ENCODE results near the gene BEAN1. TPM values are rescaled to one million over a fixed set of nuclear protein-coding genes. Genes with fewer than 3 reads are reported as not detected.

BEAN1 gene
- total RNA-seq, 1 experiment from 2014 or later = 0.24 TPM

DNA sequence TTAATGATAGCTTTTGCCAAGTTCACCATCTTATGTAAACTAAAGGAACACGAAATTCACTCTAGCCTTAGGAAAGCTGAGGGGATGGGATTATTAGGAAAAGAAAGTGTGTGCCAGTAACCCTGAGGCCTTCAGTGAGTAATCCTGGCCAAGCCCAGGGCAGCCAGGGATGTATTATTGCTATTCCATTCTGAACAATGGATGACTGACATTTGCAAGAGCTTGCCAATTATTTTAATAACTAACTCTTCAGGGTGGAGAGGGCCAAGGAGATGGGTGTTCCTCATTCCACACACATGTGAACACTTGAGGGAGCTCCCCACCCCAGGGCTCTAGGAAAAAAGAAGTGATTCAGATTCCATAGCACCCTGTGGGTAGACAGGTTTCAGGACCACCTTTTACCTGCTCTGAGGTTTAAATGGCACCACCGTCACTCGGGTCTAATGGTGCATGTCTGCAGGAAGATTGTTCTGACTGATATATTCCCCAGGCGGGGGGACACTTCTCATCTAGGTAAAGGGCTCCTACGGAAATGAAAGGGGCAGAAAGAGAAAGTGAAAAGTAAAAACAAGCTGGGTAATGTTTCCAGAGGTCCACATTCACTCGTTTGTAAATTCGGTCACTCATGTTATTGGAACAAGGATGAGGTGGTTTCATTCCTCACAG lies 81.3 kb downstream of the BEAN1 start:
- DNase-seq = no peak
- Histone ChIP-seq H4K91ac (ENCODE audit: insufficient read length, low read depth, low read length) (no peak overlapping the region), H3K23ac (ENCODE audit: insufficient read length, low read depth, low read length) (no peak overlapping the region), H4K8ac (replicated peaks; ENCODE audit: insufficient read length, low read depth, low read length) (no peak overlapping the region), H2BK15ac (ENCODE audit: low read depth, low read length) (no peak overlapping the region), H3K23me2 (ENCODE audit: insufficient read length, low read depth, low read length, poor library complexity, severe bottlenecking) (no peaks in the 10 kb centered on the region), H2BK5ac (ENCODE audit: insufficient read length, low read length) (no peak overlapping the region), H3K79me1 (ENCODE audit: insufficient read depth, low read depth, low read length, poor library complexity, severe bottlenecking) (no peaks in the 10 kb centered on the region), H2BK120ac (ENCODE audit: low read depth, low read length, poor library complexity, severe bottlenecking) (no peak overlapping the region), H4K20me1 (ENCODE audit: control insufficient read depth, insufficient read depth, insufficient read length) (no peaks in the 10 kb centered on the region), H3K18ac (ENCODE audit: insufficient read length, low read depth, low read length) (no peak overlapping the region), H2BK12ac (ENCODE audit: insufficient read length, low read depth, low read length) (no peak overlapping the region), H3K27ac (ENCODE audit: insufficient read length, low read depth, low read length) (no peak overlapping the region), H3K4me2 (ENCODE audit: insufficient read depth, insufficient read length, low read length) (no peak overlapping the region), H3K9me3 (ENCODE audit: control insufficient read depth, low read depth, low read length) (no peaks in the 10 kb centered on the region), H2AFZ (ENCODE audit: low read length) (no peak overlapping the region), H3T11ph (ENCODE audit: low read length) (no peak overlapping the region), H2AK5ac (ENCODE audit: insufficient read length, low read length) (no peak overlapping the region), H3K56ac (ENCODE audit: insufficient read length, low read depth, low read length) (no peak overlapping the region), H3K27me3 (ENCODE audit: insufficient read depth, low read length) (no peaks in the 10 kb centered on the region), H4K5ac (ENCODE audit: insufficient read length, low read depth, low read length) (no peak overlapping the region), H3K4me1 (ENCODE audit: insufficient read depth, low read length) (peaks cover 4% of the 10 kb centered on the region; the same call in 1 of the 2 replicates), H3K79me2 (ENCODE audit: insufficient read depth, low read length) (no peaks in the 10 kb centered on the region), H3K9ac (ENCODE audit: extremely low read depth, insufficient read length, low read length) (no peak overlapping the region), H2BK20ac (ENCODE audit: low read depth, low read length, poor library complexity, severe bottlenecking) (no peak overlapping the region), H3K14ac (ENCODE audit: insufficient read depth, low read length) (no peak overlapping the region), H3K4ac (ENCODE audit: low read depth, low read length) (no peak overlapping the region)
- H3K27me3 Mint-ChIP-seq (ENCODE audit: low read depth) = peaks cover 5% of the 10 kb centered on the region
- H3K36me3 Mint-ChIP-seq (ENCODE audit: insufficient read depth in 1 of 3, low read depth in 3 of 3) = peaks cover 0 to 5% (median 2%) of the 10 kb centered on the region in 3 experiments; a peak in 1 of 7 replicates
- H3K4me1 Mint-ChIP-seq = peaks cover 25 to 30% of the 10 kb centered on the region in 2 experiments
- TF ChIP-seq, protein P1, sequence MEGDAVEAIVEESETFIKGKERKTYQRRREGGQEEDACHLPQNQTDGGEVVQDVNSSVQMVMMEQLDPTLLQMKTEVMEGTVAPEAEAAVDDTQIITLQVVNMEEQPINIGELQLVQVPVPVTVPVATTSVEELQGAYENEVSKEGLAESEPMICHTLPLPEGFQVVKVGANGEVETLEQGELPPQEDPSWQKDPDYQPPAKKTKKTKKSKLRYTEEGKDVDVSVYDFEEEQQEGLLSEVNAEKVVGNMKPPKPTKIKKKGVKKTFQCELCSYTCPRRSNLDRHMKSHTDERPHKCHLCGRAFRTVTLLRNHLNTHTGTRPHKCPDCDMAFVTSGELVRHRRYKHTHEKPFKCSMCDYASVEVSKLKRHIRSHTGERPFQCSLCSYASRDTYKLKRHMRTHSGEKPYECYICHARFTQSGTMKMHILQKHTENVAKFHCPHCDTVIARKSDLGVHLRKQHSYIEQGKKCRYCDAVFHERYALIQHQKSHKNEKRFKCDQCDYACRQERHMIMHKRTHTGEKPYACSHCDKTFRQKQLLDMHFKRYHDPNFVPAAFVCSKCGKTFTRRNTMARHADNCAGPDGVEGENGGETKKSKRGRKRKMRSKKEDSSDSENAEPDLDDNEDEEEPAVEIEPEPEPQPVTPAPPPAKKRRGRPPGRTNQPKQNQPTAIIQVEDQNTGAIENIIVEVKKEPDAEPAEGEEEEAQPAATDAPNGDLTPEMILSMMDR (conservative IDR thresholded peaks at IDR 0.05) = no peak
- H3K27ac Mint-ChIP-seq = no peak overlapping the region; a peak in 1 of 7 replicates
- no peaks in the 10 kb centered on the region; a peak in 1 of 5 replicates for H3K9me3 Mint-ChIP-seq
- H3K4me3 Mint-ChIP-seq = no peak overlapping the region
- no CpG with 5 or more reads among the region's 7 CpGs for WGBS (ENCODE audit: extremely low coverage, insufficient read length, low lambda C conversion rate)
